A549 (cell line): ENCODE measurements around the gene RRBP1.

Source experiments
- CBX2 ChIP-seq: fragments of 200-600 bp; sonication (generic); IDR thresholded peaks from 2 replicates; pipeline ENCODE4 v1.6.1; 2016; ENCODE audit warnings: low read depth, mild to moderate bottlenecking, borderline replicate concordance
- CHD2 ChIP-seq: fragments of 150-350 bp; IDR thresholded peaks from 2 replicates; pipeline ENCODE4 v1.6.1; 2014; ENCODE audit warnings: low read length; ENCODE audit not compliant: partially characterized antibody
- CHD4 ChIP-seq: fragments of 200-600 bp; sonication (generic); IDR thresholded peaks from 2 replicates; pipeline ENCODE4 v1.6.1; 2016; ENCODE audit warnings: antibody characterized with exemption, mild to moderate bottlenecking, borderline replicate concordance
- CTCF ChIP-seq: fragments of >200 bp; sonication (Bioruptor Twin); formaldehyde crosslinking; IDR thresholded peaks from 3 replicates; pipeline ENCODE4 v1.5.1; 2016
- EHMT2 ChIP-seq: fragments of 200-600 bp; sonication (generic); IDR thresholded peaks from 2 replicates; pipeline ENCODE4 v1.6.1; 2016; ENCODE audit warnings: antibody characterized with exemption, low read depth, mild to moderate bottlenecking, moderate library complexity
- EP300 ChIP-seq, 2 experiments: fragments of >200 bp; sonication (Bioruptor Twin); formaldehyde crosslinking; IDR thresholded peaks; 2 replicates in 1 of 2; 3 replicates in 1 of 2; pipeline ENCODE4 v1.6.1; 2016 to 2017
- ESRRA ChIP-seq: fragments of 150-350 bp; IDR thresholded peaks from 2 replicates; pipeline ENCODE4 v1.6.1; 2014; ENCODE audit warnings: mild to moderate bottlenecking, low read length, borderline replicate concordance
- JUN ChIP-seq, 2 experiments: fragments of >200 bp; sonication (Bioruptor Twin); formaldehyde crosslinking; IDR thresholded peaks; 2 replicates in 1 of 2; 3 replicates in 1 of 2; pipeline ENCODE4 v1.6.1; 2016 to 2017
- KDM1A ChIP-seq: fragments of 200-600 bp; sonication (generic); IDR thresholded peaks from 2 replicates; pipeline ENCODE4 v1.6.1; 2016; ENCODE audit warnings: low read depth, mild to moderate bottlenecking
- POLR2AphosphoS2 ChIP-seq: conservative IDR thresholded peaks from 2 replicates; pipeline ENCODE4 v1.6.1; 2012; ENCODE audit warnings: low read length, improper control_type of control experiment, inconsistent platforms
- SMC3 ChIP-seq: fragments of >200 bp; sonication (Bioruptor Twin); formaldehyde crosslinking; IDR thresholded peaks from 3 replicates; pipeline ENCODE4 v1.6.1; 2018; ENCODE audit warnings: inconsistent platforms
- USF2 ChIP-seq: fragments of 450-650 bp; IDR thresholded peaks from 2 replicates; pipeline ENCODE4 v1.6.1; 2014; ENCODE audit warnings: antibody characterized with exemption
- TF ChIP-seq, protein P1 (sequence below): fragments of 200-600 bp; sonication (generic); IDR thresholded peaks from 2 replicates; pipeline ENCODE4 v1.6.1; 2016; ENCODE audit warnings: antibody characterized with exemption, mild to moderate bottlenecking, moderate library complexity

DNA sequence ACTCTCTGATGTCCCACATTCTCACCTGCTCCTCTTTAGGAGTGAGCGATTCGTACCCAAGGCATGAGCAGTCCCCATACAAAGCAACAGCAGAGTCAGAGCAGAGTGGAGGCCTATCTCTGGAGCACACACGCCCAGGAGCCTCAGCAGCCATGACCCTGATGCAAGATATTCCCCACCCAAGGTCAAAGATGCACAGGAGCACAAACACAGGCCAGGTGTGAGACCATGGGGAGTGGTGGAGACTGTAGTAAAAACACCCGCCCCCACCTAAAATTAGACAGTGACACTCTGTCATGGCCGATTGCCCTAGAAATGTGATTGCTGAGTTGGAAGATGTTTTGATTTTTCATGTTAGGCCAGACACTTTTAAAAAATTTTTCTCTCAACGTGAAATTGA is 21.4 kb downstream of the RRBP1 start:
- TF ChIP-seq JUN (IDR thresholded peaks at IDR 0.05) (no peak), EHMT2 (no peak), CBX2 (no peak), EP300 (IDR thresholded peaks at IDR 0.05) (no peak), CHD4 (no peak), SMC3 (no peak), CTCF (no peak), POLR2AphosphoS2 (no peak), CHD2 (no peak), KDM1A (no peak), ESRRA (no peak), USF2 (no peak)
- TF ChIP-seq, protein P1, sequence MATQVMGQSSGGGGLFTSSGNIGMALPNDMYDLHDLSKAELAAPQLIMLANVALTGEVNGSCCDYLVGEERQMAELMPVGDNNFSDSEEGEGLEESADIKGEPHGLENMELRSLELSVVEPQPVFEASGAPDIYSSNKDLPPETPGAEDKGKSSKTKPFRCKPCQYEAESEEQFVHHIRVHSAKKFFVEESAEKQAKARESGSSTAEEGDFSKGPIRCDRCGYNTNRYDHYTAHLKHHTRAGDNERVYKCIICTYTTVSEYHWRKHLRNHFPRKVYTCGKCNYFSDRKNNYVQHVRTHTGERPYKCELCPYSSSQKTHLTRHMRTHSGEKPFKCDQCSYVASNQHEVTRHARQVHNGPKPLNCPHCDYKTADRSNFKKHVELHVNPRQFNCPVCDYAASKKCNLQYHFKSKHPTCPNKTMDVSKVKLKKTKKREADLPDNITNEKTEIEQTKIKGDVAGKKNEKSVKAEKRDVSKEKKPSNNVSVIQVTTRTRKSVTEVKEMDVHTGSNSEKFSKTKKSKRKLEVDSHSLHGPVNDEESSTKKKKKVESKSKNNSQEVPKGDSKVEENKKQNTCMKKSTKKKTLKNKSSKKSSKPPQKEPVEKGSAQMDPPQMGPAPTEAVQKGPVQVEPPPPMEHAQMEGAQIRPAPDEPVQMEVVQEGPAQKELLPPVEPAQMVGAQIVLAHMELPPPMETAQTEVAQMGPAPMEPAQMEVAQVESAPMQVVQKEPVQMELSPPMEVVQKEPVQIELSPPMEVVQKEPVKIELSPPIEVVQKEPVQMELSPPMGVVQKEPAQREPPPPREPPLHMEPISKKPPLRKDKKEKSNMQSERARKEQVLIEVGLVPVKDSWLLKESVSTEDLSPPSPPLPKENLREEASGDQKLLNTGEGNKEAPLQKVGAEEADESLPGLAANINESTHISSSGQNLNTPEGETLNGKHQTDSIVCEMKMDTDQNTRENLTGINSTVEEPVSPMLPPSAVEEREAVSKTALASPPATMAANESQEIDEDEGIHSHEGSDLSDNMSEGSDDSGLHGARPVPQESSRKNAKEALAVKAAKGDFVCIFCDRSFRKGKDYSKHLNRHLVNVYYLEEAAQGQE, result no peak
